IPS DF 4.7 (cell line): ENCODE measurements around the gene MRPL4.
"Not testable (repeated sequence)": the region's sequence is repeated elsewhere in the genome, so short reads cannot be mapped to it uniquely, and the experiment has no call there.

Experiments used
- DNase-seq: peaks from one replicate; pipeline ENCODE4 v3.0.0-alpha.2; 2013; ENCODE audit warnings: low spot score; ENCODE audit errors: extremely low read depth

MRPL4 gene

DNA sequence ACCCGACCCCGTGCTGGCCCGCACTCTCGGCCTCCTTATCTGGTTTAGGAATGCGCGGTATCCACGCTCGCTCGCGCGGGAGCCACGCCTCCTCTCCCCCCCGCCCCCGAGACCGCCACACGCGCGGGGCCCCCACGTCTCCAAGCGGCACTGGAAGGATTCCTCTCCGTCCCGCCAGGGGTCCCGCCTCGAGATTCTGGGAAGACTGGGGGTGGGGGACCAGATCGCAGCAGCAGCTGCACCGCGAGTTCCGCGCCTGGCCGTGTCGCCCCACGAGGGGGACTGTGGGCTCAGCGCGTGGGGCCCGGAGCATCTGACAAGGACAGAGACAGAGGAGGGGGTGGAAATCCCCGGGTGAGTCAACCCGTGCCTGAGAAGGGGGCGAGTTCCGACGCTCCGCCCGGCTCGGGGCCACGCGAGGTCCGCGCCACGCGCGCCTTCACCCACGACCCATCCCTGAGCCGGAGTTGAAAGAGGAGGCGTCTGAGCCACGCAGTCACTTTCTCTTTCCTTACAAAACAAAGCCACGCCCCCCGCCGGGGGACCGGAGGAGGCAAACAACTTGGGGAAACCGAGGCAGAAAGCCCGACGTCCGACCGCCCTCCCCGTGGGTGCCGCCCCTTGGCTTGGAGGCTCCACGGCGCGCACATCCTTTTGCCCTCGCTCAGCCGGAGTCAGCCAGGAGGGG, 21.7 kb upstream of the MRPL4 start:
- DNase-seq = no peak

DNA sequence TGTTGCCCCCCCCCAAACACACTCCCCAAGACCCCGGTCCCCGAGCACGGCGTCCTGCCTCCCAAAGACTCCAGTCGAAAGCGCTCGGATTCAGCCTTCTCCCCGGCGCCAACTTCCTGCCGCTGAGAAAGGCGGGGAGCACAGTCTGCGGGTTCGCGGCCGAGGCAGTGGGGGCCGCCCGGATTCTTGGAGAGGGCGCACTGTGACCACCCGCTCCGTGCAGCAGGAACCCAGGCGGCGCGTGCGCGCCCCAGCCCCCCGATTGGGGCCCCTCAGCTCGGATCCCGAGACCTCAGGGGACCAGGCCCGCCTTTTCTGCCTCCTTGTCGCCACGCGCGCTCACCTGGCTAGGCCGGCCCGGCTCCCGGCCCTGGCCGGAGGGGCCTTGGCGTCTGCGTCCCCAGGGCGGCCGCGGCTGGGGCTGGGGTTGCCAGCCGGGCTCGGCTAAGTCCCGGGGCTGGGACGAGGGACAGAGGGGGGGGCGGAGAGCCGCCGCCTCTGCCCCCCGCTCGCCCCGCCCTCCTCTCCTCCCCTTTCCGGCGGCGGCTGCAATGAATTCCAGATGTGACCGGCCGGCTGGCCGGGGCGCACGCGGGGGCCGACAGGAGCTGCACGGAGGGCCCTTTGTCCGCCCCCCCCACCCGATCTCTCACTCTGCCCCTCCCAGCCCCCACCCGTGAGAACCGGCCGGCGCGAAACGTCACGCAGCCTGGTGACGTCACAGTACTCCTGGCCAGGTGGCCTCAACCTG, 21.0 kb upstream of the MRPL4 start, which contains the start of gene S1PR2:
Gene S1PR2, minus strand, starts transcription at position 471 of the 751 bp plus-strand sequence. CDS start 6,426 bp downstream, outside the sequence.
- no peak for DNase-seq

DNA sequence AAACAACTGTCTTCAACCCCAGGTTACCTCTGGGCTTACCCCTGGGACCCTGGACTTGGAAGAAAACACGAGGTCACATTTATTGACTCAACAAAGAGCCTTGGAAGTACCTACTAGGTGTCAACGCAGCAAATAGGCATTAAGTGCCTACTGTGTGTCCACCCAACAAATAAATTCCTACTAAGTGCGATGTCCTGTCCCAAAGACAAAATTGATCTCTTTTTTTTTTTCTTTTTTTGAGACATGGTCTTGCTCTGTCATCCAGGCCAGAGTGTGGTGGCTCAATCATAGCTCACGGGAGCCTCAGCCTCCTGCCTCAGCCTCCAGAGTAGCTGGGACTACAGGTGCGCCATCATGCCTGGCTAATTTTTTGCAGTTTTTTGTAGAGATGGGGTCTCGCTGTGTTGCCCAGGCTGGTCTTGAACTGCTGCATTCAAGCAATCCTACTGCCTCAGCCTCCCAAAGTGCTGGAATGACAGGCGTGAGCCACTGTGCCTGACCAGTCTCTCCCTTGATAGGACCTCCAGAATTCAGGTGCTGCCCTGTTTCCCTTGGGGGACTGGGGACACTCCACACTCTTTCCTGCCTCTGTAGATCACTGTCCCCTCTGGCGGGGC, 20.3 kb upstream of the MRPL4 start:
- DNase-seq = no peak

GRCh38 chr19:10233946-10234345, 18.1 kb upstream of the MRPL4 start:
- DNase-seq = no peak

GRCh38 chr19:10235003-10235402, 17.0 kb upstream of the MRPL4 start:
- DNase-seq = no peak

- not testable (repeated sequence) for DNase-seq
These were observed 16.6 kb upstream of the MRPL4 start for GRCh38 chr19:10235409-10235808.

DNA sequence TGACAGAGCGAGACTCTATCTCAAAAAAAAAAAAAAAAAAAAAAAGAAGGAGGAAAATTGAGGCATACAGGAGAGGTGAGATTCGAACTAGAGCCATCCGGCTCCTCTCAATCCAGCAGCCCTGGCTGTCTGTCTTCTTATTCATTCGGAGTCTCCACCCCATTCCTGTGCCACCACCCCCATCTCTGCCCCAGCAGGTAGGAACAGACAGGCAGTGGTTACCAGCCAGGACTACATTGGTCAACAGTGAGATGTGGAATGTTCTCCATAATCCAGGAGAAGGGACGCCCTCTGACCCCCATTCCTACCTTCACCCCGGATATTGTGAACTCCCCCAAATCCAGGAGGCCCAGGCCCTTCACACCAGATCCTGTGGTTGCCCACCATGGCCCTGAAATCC, 14.3 kb upstream of the MRPL4 start:
- DNase-seq = no peak

GRCh38 chr19:10238172-10238783, 13.7 kb upstream of the MRPL4 start:
- DNase-seq = no peak

DNA sequence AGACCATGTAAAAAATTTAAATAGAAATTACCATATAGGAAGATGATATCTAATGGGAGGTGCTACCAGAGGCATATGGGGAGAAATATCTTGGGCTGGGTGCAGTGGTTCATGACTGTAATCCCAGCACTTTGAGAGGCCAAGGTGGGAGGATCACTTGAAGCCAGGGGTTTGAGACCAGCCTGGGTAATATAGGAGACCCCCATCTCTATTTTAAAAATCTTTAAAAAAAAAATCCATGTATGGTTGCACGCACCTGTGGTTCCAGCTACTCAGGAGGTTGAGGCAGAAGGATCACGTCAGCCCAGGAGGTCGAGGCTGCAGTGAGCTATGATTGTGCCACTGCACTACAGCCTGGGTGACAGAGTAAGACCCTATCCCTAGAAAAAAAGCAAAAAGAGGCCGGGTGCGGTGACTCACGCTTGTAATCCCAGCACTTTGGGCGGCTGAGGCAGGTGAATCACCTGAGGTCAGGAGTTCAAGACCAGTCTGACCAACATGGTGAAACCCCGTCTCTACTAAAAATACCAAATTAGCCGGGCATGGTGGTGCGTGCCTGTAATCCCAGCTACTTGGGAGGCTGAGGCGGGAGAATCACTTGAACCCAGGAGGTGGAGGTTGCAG, 10.1 kb upstream of the MRPL4 start:
- DNase-seq = not testable (repeated sequence)

GRCh38 chr19:10243606-10244005, 8.4 kb upstream of the MRPL4 start:
- DNase-seq = no peak

DNA sequence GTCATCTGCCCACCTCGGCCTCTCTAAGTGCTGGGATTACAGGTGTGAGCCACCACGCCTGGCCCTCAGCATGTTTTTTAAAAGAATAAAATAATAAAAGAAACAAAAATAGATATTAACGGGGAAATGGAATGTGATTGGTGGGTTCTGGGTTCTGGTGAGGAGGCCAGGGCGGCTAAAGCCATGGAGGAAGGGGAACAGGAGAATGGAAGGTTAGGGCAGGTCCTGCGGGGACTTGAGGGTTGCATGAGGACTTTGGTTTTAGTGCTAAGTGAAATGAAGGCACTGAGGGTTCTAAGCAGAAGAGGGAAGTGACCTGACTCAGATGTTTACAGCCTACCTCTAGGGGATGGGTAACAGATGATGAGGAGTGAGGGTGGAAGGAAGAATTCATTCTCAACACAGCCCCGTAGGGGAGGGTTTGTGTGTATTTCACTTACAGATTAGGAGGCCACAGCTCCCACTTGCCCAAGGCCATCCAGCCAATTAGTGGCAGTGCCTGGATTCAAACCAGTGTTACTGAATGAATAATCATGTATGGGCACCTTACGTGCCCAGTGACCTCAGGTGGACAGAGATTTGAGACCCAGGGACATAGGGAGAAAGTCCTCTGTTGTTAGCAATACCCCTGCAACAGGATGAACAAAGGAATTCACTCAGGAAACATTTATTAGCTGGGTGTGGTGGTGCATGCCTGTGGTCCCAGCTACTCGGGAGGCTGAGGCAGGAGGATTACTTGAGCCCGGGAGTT, 6.7 kb upstream of the MRPL4 start:
- DNase-seq = no peak

DNA sequence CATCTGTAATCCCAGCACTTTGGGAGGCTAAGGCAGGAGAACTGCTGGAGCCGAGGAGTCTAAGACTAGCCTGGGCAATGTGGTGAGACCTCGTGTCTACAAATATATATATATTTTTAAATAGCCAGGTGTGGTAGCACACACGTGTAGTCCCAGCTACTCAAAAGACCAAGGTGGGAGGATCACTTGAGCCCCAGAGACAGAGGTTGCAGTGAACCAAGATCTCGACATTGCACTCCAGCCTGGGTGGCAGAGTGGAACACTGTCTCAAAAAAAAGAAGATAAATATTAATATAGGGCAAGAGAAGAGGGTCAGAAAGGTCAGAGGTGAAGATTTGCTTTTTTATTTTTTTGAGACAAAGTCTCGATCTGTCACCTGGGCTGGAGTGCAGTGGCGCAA, 5.5 kb upstream of the MRPL4 start:
- no peak for DNase-seq

DNA sequence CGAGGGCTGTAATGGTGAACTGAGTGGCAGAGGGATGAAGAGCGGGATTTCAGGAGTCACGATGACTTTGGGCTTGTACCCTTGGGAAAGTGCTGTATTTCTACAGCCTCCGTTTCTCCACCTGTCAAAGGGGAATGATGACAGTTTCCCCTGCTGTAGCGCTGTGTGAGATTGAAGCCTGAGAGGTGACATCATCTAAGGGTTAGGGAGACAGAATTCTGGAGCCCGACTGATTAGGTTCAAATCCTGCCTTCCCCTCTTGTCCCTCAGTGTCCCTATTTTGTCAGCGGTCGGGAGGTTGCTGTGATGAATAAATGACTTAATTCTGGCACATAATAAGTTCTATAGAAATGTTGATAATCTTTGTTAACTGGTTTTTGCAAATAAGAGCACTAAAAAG, 693 bp downstream of the MRPL4 start:
- DNase-seq = no peak

- no peak for DNase-seq
These were observed 2.2 kb downstream of the MRPL4 start for GRCh38 chr19:10254244-10254643.

GRCh38 chr19:10255358-10255757, 3.3 kb downstream of the MRPL4 start:
- DNase-seq = no peak

DNA sequence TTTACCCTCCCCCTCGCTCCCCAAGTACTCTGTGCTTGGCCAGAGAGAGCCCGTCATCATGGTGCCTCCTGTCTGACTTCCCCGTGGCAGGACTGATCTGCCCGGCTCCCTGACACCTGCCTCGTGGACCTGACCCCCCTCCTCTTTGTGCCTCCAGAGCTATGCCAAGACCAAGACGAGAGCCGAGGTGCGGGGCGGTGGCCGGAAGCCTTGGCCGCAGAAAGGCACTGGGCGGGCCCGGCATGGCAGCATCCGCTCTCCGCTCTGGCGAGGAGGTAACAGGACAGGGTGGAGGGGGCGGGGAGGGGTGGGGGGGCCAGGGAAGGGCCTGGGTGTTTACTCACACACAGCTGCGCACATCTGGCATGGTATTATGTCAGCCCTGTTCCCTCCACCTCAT, 4.5 kb downstream of the MRPL4 start:
- DNase-seq = no peak

GRCh38 chr19:10256970-10257615, 5.1 kb downstream of the MRPL4 start:
- DNase-seq = no peak

GRCh38 chr19:10258080-10258710, 6.2 kb downstream of the MRPL4 start:
- no peak for DNase-seq

DNA sequence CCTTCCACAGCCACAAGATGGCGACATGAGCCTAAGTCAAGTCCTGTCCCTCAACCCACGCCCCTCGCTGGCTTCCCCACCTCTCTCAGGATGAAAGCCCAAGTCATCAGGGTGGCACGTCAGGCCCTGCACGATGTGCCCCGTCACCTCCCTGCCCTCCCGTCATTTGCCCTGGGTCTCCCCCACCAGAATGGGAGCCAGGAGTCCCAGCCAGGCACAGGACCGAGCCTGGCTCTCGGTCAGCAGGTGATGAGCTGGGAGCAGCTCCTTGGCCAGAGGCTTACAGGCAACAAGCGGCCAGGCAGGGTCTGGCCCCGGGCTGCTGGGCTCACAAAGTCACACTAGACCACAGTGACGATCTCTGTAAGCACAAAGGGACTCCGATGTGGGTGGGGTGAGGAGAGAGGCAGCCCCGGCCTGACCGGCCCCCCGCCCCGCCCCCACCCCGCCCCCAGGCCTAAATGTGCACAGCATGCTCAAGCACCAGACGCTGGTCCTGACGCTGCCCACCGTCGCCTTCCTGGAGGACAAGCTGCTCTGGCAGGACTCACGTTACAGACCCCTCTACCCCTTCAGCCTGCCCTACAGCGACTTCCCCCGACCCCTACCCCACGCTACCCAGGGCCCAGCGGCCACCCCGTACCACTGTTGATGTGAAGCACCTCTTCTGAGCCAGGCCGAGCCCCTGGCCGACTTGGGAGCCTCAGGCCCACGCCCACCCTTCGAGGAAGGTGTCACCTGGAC, 7.3 kb downstream of the MRPL4 start:
- peak; percentile 87 for DNase-seq
